RPMI7951 (cell line): ENCODE measurements around the gene CALHM3. TPM values are rescaled to one million over a fixed set of nuclear protein-coding genes. Genes with fewer than 3 reads are reported as not detected.
A peak's percentile ranks its signal among the peaks of the same experiment; 100 is the strongest.

Experiments
- DNase-seq: peaks from one replicate; pipeline ENCODE4 v3.0.0-alpha.2; 2012; ENCODE audit warnings: low read depth
- total RNA-seq: library from RNA; depleted of rRNA; stranded (reverse); fragments of >200 nt; shearing (Covaris generic); gene quantifications from 2 replicates; pipeline ENCODE4 v1.2.3, GENCODE V29; 2014

Gene CALHM3
- total RNA-seq, 1 experiment from 2014 or later: 6.8 TPM

GRCh38 chr10:103450201-103450695, 28.8 kb downstream of the CALHM3 start:
- no peak for DNase-seq

- DNase-seq: no peak
Measured at GRCh38 chr10:103449208-103450144, 29.6 kb downstream of the CALHM3 start.

- peak; percentile 81 for DNase-seq
Measured at GRCh38 chr10:103448746-103449145, 30.3 kb downstream of the CALHM3 start.

GRCh38 chr10:103447187-103447586, 31.9 kb downstream of the CALHM3 start:
- no peak for DNase-seq

GRCh38 chr10:103445767-103446567, 33.1 kb downstream of the CALHM3 start:
- peak; percentile 80 for DNase-seq

- no peak for DNase-seq
Measured at GRCh38 chr10:103445366-103445765, 33.7 kb downstream of the CALHM3 start.

GRCh38 chr10:103444478-103444877, 34.6 kb downstream of the CALHM3 start:
- no peak for DNase-seq

- DNase-seq: no peak
Measured at GRCh38 chr10:103443475-103444185, 35.4 kb downstream of the CALHM3 start.

GRCh38 chr10:103442031-103442461, 37.0 kb downstream of the CALHM3 start:
- DNase-seq: peak; percentile 88

- no peak for DNase-seq
Measured at GRCh38 chr10:103441611-103442010, 37.4 kb downstream of the CALHM3 start.

- DNase-seq: peak; percentile 11
Measured at GRCh38 chr10:103441206-103441605, 37.8 kb downstream of the CALHM3 start.

GRCh38 chr10:103440416-103440815, 38.6 kb downstream of the CALHM3 start:
- DNase-seq: no peak

- DNase-seq: no peak
Measured at GRCh38 chr10:103439776-103440175, 39.3 kb downstream of the CALHM3 start.

GRCh38 chr10:103433858-103434257, 45.2 kb downstream of the CALHM3 start:
- DNase-seq: peak; percentile 57

GRCh38 chr10:103431902-103432301, 47.1 kb downstream of the CALHM3 start:
- no peak for DNase-seq

GRCh38 chr10:103429647-103430046, 49.4 kb downstream of the CALHM3 start:
- no peak for DNase-seq

GRCh38 chr10:103428989-103429643, 49.9 kb downstream of the CALHM3 start:
- no peak for DNase-seq

GRCh38 chr10:103427866-103428265, 51.2 kb downstream of the CALHM3 start:
- DNase-seq: no peak

GRCh38 chr10:103423748-103424147, 55.3 kb downstream of the CALHM3 start:
- no peak for DNase-seq
